GM19463 (cell line): ENCODE data around the gene PKDCC.

ENCODE experiments used
- ATAC-seq: cut with Tn5 transposase; IDR thresholded peaks from one replicate; pipeline ENCODE4 v1.9.1; 2021; ENCODE audit warnings: mild to moderate bottlenecking, moderate library complexity; ENCODE audit not compliant: unreplicated experiment

The PKDCC gene

GRCh38 chr2:42104621-42105020 lies 56.8 kb downstream of the PKDCC start:
- no peak for ATAC-seq

GRCh38 chr2:42105330-42106256 lies 57.8 kb downstream of the PKDCC start:
- peak; percentile 35 for ATAC-seq

- no peak for ATAC-seq
Measured at GRCh38 chr2:42106257-42106816, 58.5 kb downstream of the PKDCC start.

- ATAC-seq = no peak
Measured at GRCh38 chr2:42107249-42108042, 59.6 kb downstream of the PKDCC start.
